ENCODE results near the gene KLF3.

DNA sequence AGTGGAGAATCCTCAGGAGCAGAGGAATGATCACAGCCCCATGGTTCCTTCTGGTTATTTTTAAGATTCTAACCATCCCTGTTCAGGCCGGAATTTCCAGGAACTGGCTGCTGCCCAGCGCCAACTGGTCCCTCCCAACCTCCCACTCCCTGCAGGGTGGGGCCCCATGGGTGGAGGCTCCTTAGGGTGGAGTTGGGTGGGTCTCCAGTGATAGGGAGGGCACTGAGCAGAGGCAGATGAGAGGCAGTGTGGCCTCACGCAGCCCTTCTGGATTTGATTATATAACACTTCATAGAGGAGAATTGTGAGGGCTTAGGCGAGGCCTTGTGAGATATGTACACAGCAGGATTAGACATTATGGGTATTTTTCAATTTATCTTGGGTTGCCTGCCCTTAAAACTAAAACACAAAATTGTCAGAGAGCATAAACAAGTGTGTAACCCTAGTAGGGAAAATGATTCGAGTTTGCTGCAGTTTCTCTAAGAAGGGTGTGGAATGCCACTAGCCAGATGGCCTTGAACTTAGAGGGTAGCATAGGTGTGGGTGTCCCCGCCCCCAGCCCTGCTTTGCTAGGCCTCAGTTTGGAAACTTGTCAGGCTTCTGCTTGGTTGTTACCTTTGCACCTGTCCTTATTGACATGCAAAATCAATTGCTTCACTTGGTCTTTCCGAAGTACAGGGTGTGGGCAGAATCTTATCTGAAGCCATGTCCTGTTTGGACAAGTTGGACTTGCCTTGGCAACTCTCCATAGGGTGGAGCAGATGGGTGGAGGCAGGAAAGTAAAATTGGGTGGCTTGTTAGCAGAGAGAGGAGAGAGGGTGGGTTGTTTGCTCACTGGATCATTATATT lies 9.4 kb downstream of the KLF3 start:
- TF ChIP-seq EZH2phosphoT487 (IDR thresholded peaks at IDR 0.05) (no peak), EZH2 (IDR thresholded peaks at IDR 0.05) (no peak)

All from neural progenitor cell (in vitro differentiated cells).